HG03378 (cell line): Measurements from ENCODE around the gene UNC119B.

Experiments used
- ATAC-seq: cut with Tn5 transposase; IDR thresholded peaks from one replicate; pipeline ENCODE4 v1.9.1; 2021; ENCODE audit warnings: mild to moderate bottlenecking, moderate library complexity; ENCODE audit not compliant: unreplicated experiment

UNC119B gene

GRCh38 chr12:120761519-120761934 is 51.3 kb downstream of the UNC119B start:
- no peak for ATAC-seq

GRCh38 chr12:120762086-120762485 is 51.8 kb downstream of the UNC119B start:
- ATAC-seq = no peak

GRCh38 chr12:120763250-120763649 is 53.0 kb downstream of the UNC119B start:
- no peak for ATAC-seq

- ATAC-seq = no peak
These were observed 54.6 kb downstream of the UNC119B start for GRCh38 chr12:120764816-120765215.

- no peak for ATAC-seq
These were observed 56.3 kb downstream of the UNC119B start for GRCh38 chr12:120766566-120766965.

- ATAC-seq = no peak
These were observed 57.1 kb downstream of the UNC119B start for GRCh38 chr12:120767071-120768024.

GRCh38 chr12:120771097-120771496 is 60.8 kb downstream of the UNC119B start:
- no peak for ATAC-seq
